B cell (primary cell): Measurements from ENCODE around the gene WDR64. TPM values are rescaled to one million over a fixed set of nuclear protein-coding genes. Genes with fewer than 3 reads are reported as not detected.

Experiments
- ATAC-seq: fragments of 200-7000 bp; cut with Tn5 transposase; one replicate; pipeline ENCODE4 v1.10.0; 2021; ENCODE audit warnings: low read depth, mild to moderate bottlenecking, moderate number of reproducible peaks, moderate library complexity
- CTCF ChIA-PET: fragments of 350-600 bp; sonication (Branson Sonifier 250); formaldehyde crosslinking; loops from one replicate; lab custom pipeline; 2021; ENCODE audit warnings: antibody characterized with exemption, inconsistent platforms; lab: Charles Lee
- POLR2A ChIA-PET: fragments of 350-600 bp; sonication (Branson Sonifier 250); formaldehyde crosslinking; loops from one replicate; lab custom pipeline; 2021; ENCODE audit warnings: antibody characterized with exemption; lab: Charles Lee
- DNase-seq: peaks from one replicate; pipeline ENCODE4 v3.0.0; 2013
- H2AFZ ChIP-seq: 2 replicates; pipeline ENCODE4 v1.6.1; 2012; ENCODE audit warnings: mild to moderate bottlenecking, low read depth, low read length; ENCODE audit not compliant: insufficient read depth, poor library complexity, severe bottlenecking
- H3K27ac ChIP-seq, 2 donors: 1 replicate in 1 of 2; 2 replicates in 1 of 2; pipeline ENCODE4 v1.5.1; 2012 to 2013; ENCODE audit warnings: low read length in 2 of 2, mild to moderate bottlenecking in 2 of 2, moderate library complexity in 1 of 2
- H3K27me3 ChIP-seq, 4 experiments: fragments of 200-600 bp in 1 of 4; sonication (generic) in 1 of 4; replicated peaks in 1 of 4; 1 replicate in 2 of 4; 2 replicates in 2 of 4; pipeline versions ENCODE4 v1.6.1 to v1.7.0; 2013 to 2016; ENCODE audit warnings: low read length in 3 of 4, mild to moderate bottlenecking in 2 of 4, mixed read lengths in 1 of 4, moderate library complexity in 1 of 4; ENCODE audit not compliant: insufficient read depth in 4 of 4, control insufficient read depth in 3 of 4; ENCODE audit errors: control extremely low read depth in 1 of 4
- H3K36me3 ChIP-seq, 2 experiments: replicated peaks in 1 of 2; 1 replicate in 1 of 2; 2 replicates in 1 of 2; pipeline versions ENCODE4 v1.6.1 to v1.7.1; 2013; ENCODE audit warnings: low read length in 1 of 2; ENCODE audit not compliant: insufficient read depth in 2 of 2, control insufficient read depth in 1 of 2; ENCODE audit errors: control extremely low read depth in 1 of 2, extremely low read depth in 1 of 2
- H3K4me1 ChIP-seq, 2 donors: fragments of 200-600 bp in 1 of 2; sonication (generic) in 1 of 2; 1 replicate in 1 of 2; 2 replicates in 1 of 2; pipeline versions ENCODE4 v1.5.1 to v1.6.1; 2013 to 2017; ENCODE audit warnings: low read length in 2 of 2; ENCODE audit not compliant: control insufficient read depth in 2 of 2, insufficient read depth in 2 of 2
- H3K4me2 ChIP-seq: replicated peaks from 2 replicates; pipeline ENCODE3; 2012; ENCODE audit warnings: mild to moderate bottlenecking, low read depth, low read length; ENCODE audit not compliant: poor library complexity, severe bottlenecking
- H3K4me3 ChIP-seq, 5 experiments: fragments of 200-600 bp in 1 of 5; sonication (generic) in 1 of 5; 1 replicate in 3 of 5; 2 replicates in 2 of 5; pipeline versions ENCODE4 v1.5.1 to v1.7.0; 2011 to 2016; ENCODE audit warnings: low read length in 4 of 5, mild to moderate bottlenecking in 4 of 5, low read depth in 2 of 5, control low read depth in 1 of 5, moderate library complexity in 1 of 5; ENCODE audit not compliant: insufficient read depth in 1 of 5; ENCODE audit errors: control extremely low read depth in 1 of 5, extremely low read depth in 1 of 5
- H3K79me2 ChIP-seq: fragments of 200-600 bp; sonication (generic); one replicate; pipeline ENCODE4 v1.6.0; 2016; ENCODE audit warnings: low read length; ENCODE audit not compliant: control insufficient read depth, insufficient read depth
- H3K9ac ChIP-seq: fragments of 200-600 bp; sonication (generic); 2 replicates; pipeline ENCODE4 v1.6.1; 2017; ENCODE audit warnings: mild to moderate bottlenecking, low read length, moderate library complexity
- H3K9me3 ChIP-seq, 3 donors: one replicate each; pipeline versions ENCODE4 v1.6.1 to v1.7.1; 2013; ENCODE audit warnings: low read length in 2 of 3; ENCODE audit not compliant: control insufficient read depth in 2 of 3, insufficient read depth in 1 of 3; ENCODE audit errors: control extremely low read depth in 1 of 3
- H4K20me1 ChIP-seq: 2 replicates; pipeline ENCODE4 v1.6.0; 2012; ENCODE audit warnings: mild to moderate bottlenecking, low read length; ENCODE audit not compliant: insufficient read depth, control insufficient read depth, poor library complexity, severe bottlenecking
- H3K27ac Mint-ChIP-seq: one replicate; pipeline ENCODE4 v1.8.0; 2021; ENCODE audit warnings: mixed read lengths
- H3K27me3 Mint-ChIP-seq: one replicate; pipeline ENCODE4 v1.8.0; 2021; ENCODE audit warnings: mixed read lengths
- H3K4me1 Mint-ChIP-seq: one replicate; pipeline ENCODE4 v1.8.0; 2021; ENCODE audit warnings: mixed read lengths
- H3K4me3 Mint-ChIP-seq: one replicate; pipeline ENCODE4 v1.8.0; 2021; ENCODE audit warnings: mixed read lengths
- H3K9me3 Mint-ChIP-seq: one replicate; pipeline ENCODE4 v1.8.0; 2022; ENCODE audit warnings: mixed read lengths; ENCODE audit not compliant: insufficient read depth
- EZH2 ChIP-seq: IDR thresholded peaks from 2 replicates; pipeline ENCODE4 v1.6.1; 2012; ENCODE audit warnings: borderline replicate concordance, low read depth, mild to moderate bottlenecking, moderate library complexity, low read length; ENCODE audit not compliant: insufficient read depth, poor library complexity, severe bottlenecking
- WGBS: methylation state at CpG from one replicate; pipeline ENCODE4 v1.1.5; 2013; ENCODE audit warnings: missing lambda C conversion rate; ENCODE audit not compliant: insufficient coverage; 5-methylcytosine and 5-hydroxymethylcytosine counted together
- intact Hi-C: fragments of 100-400 bp; cut with micrococcal nuclease; formaldehyde crosslinking; loops from one replicate; pipeline ENCODE4 v1.10.0; 2022
- polyA plus RNA-seq: library from polyadenylated mRNA; depleted of rRNA; stranded (reverse); fragments of >200 nt; gene quantifications from 2 replicates; pipeline ENCODE4 v1.2.3, GENCODE V29; 2012
- total RNA-seq, 2 donors: library from RNA; stranded (reverse); fragments of 120-200 nt in 1 of 2; gene quantifications; 1 replicate in 1 of 2; 2 replicates in 1 of 2; pipeline versions ENCODE4 v1.2.3 to v1.2.4, GENCODE V29; 2013 to 2022
- TF ChIP-seq, protein P1 (sequence below): fragments of 200-600 bp; IDR thresholded peaks from one replicate; pipeline ENCODE4 v1.8.0; 2022; ENCODE audit warnings: antibody characterized with exemption, mild to moderate bottlenecking

The WDR64 gene
- total and polyA plus RNA-seq, 2 donors (not counting 1 experiment from before 2014, with no cell fraction given) = 0.13 TPM; not detected in 1

DNA sequence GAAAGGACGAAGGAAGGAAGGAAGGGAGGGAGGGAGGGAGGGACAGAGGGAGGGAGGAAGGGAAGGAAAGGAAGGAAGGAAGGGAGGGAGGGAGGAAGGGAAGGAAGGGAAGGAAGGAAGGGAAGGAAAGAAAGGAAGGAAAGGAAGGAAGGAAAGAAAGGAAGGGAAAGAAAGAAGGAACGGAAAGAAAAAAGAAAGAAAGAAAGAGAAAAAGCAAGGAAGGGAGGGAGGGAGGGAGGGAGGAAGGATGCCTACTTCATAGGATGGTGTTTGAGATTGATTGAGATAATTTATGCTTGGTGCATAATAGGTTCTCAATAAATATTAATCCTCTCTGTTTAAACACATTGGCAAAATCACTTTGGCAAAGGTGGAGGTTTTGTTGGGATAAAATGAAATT is 61.2 kb downstream of the WDR64 start:
- H3K27me3 Mint-ChIP-seq = peaks cover 25% of the 10 kb centered on the region
- intact Hi-C loops = no loop called here
- TF ChIP-seq, protein P1, sequence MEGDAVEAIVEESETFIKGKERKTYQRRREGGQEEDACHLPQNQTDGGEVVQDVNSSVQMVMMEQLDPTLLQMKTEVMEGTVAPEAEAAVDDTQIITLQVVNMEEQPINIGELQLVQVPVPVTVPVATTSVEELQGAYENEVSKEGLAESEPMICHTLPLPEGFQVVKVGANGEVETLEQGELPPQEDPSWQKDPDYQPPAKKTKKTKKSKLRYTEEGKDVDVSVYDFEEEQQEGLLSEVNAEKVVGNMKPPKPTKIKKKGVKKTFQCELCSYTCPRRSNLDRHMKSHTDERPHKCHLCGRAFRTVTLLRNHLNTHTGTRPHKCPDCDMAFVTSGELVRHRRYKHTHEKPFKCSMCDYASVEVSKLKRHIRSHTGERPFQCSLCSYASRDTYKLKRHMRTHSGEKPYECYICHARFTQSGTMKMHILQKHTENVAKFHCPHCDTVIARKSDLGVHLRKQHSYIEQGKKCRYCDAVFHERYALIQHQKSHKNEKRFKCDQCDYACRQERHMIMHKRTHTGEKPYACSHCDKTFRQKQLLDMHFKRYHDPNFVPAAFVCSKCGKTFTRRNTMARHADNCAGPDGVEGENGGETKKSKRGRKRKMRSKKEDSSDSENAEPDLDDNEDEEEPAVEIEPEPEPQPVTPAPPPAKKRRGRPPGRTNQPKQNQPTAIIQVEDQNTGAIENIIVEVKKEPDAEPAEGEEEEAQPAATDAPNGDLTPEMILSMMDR = no peak
- no peak for TF ChIP-seq EZH2
- H3K9ac ChIP-seq = no peak overlapping the region
- ChIA-PET CTCF (no interaction called here), POLR2A (no interaction called here)
- no peak overlapping the region for H3K4me3 Mint-ChIP-seq
- no peaks in the 10 kb centered on the region for H3K9me3 ChIP-seq
- no peak overlapping the region for H2AFZ ChIP-seq
- H3K27me3 ChIP-seq = peaks cover 0 to 6% (median 3%) of the 10 kb centered on the region in 4 experiments
- H3K36me3 ChIP-seq = no peaks in the 10 kb centered on the region
- no peaks in the 10 kb centered on the region for H4K20me1 ChIP-seq
- H3K4me2 ChIP-seq = no peak overlapping the region
- H3K4me1 ChIP-seq = no peaks in the 10 kb centered on the region
- no peak overlapping the region for H3K27ac ChIP-seq
- no peaks in the 10 kb centered on the region for H3K4me1 Mint-ChIP-seq
- H3K9me3 Mint-ChIP-seq = no peaks in the 10 kb centered on the region
- H3K4me3 ChIP-seq = no peak overlapping the region
- ATAC-seq = no peak
- H3K79me2 ChIP-seq = no peaks in the 10 kb centered on the region
- no peak overlapping the region for H3K27ac Mint-ChIP-seq
- WGBS = 80% methylated on average over 2 of the region's 2 CpGs
- no peak for DNase-seq

DNA sequence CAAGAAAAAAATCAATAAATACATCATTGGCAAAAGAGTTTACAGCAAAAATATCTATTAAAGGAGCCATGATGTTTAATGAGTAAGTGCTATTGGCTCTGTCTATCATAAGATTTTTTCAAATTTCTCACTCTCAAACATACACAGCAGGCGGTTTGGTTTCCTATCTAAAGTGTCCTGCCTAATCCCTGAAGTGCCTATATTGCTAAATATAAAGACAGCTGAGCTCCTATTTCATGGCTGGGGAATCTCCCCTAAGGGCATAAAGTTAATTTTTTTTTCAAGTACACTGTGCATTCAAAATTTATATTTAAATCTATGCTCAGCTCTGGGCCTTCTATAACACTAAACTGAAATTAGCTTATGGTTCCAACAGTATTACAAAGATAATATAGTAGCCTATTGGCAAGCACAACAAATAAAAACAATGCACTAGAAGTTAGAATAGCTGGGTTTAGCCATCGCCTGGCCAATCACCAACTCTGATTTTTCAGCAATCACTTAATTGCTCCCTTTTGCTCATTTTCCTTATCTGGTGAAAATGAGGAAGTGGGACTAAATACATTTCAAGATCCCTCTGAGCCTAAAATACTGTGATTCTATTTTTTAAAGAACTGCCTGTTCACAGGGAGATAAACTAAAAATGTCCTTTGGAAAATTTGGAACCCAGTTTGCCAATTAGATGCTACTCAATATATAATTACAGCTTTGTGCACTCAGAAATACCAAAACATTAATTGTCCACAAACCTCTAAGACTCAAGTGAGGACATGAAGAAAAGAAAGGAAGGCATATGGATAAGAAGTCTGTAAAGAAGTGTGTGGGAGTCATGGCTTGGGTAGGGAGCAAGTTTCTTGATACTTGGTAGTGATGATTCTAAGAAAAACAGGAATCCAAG is 62.5 kb downstream of the WDR64 start:
- Histone ChIP-seq H4K20me1 (no peaks in the 10 kb centered on the region), H3K9ac (no peak overlapping the region), H2AFZ (no peak overlapping the region), H3K36me3 (no peaks in the 10 kb centered on the region), H3K27ac (no peak overlapping the region), H3K4me1 (no peaks in the 10 kb centered on the region), H3K9me3 (no peaks in the 10 kb centered on the region), H3K79me2 (no peaks in the 10 kb centered on the region), H3K27me3 (peaks cover 0 to 5% (median under 1%) of the 10 kb centered on the region in 4 experiments), H3K4me2 (no peak overlapping the region), H3K4me3 (no peak overlapping the region)
- ChIA-PET POLR2A (no interaction called here), CTCF (no interaction called here)
- TF ChIP-seq EZH2 = no peak
- TF ChIP-seq, protein P1 = no peak
- no peaks in the 10 kb centered on the region for H3K4me1 Mint-ChIP-seq
- peaks cover 19% of the 10 kb centered on the region for H3K27me3 Mint-ChIP-seq
- no peak overlapping the region for H3K4me3 Mint-ChIP-seq
- no peaks in the 10 kb centered on the region for H3K9me3 Mint-ChIP-seq
- H3K27ac Mint-ChIP-seq = no peak overlapping the region
- ATAC-seq (no peak), DNase-seq (no peak)
- WGBS = no CpG with 5 or more reads among the region's 2 CpGs
- intact Hi-C loops = no loop called here
